HFFc6 (cell line): ENCODE results near the gene PDIA5. TPM values are rescaled to one million over a fixed set of nuclear protein-coding genes. Genes with fewer than 3 reads are reported as not detected.

Experiments
- DNase-seq: peaks from one replicate; pipeline ENCODE4 v3.0.0-alpha.2; 2018
- H3K27ac Mint-ChIP-seq: 2 replicates; pipeline ENCODE4 v1.8.0; 2020; ENCODE audit warnings: mild to moderate bottlenecking, mixed read lengths
- H3K27me3 Mint-ChIP-seq: 2 replicates; pipeline ENCODE4 v1.8.0; 2021; ENCODE audit warnings: mild to moderate bottlenecking, moderate library complexity, mixed read lengths; ENCODE audit not compliant: insufficient read depth
- H3K36me3 Mint-ChIP-seq: 2 replicates; pipeline ENCODE4 v1.8.0; 2021; ENCODE audit warnings: low read depth, mixed read lengths
- H3K4me1 Mint-ChIP-seq: 2 replicates; pipeline ENCODE4 v1.8.0; 2020; ENCODE audit warnings: low read depth, mixed read lengths
- H3K4me3 Mint-ChIP-seq: 2 replicates; pipeline ENCODE4 v1.8.0; 2020; ENCODE audit warnings: mild to moderate bottlenecking, moderate library complexity, mixed read lengths
- H3K9me3 Mint-ChIP-seq: 2 replicates; pipeline ENCODE4 v1.8.0; 2020; ENCODE audit warnings: mild to moderate bottlenecking, mixed read lengths
- CTCF ChIP-seq: fragments of 200-600 bp; sonication (generic); IDR thresholded peaks from 2 replicates; pipeline ENCODE4 v1.5.0; 2021; ENCODE audit warnings: antibody characterized with exemption, mild to moderate bottlenecking
- total RNA-seq, 6 experiments: library from RNA; stranded (reverse); fragmentation: NEBNext Ultra II Directional; extraction: Animal tissue kit (Norgen Biotek cat#: 25700); gene quantifications; 2 replicates in 1 of 6; 3 replicates in 5 of 6; pipeline ENCODE4 v1.2.3, GENCODE V29; 2021

PDIA5 gene
- total RNA-seq, 6 experiments from 2014 or later, result 30.7 to 49.0 (median 38.1) TPM

GRCh38 chr3:123050666-123051065, 16.2 kb upstream of the PDIA5 start:
- no peak overlapping the region for H3K4me3 Mint-ChIP-seq
- peaks cover 21% of the 10 kb centered on the region for H3K27me3 Mint-ChIP-seq
- no peak for DNase-seq
- H3K4me1 Mint-ChIP-seq, result peaks cover 6% of the 10 kb centered on the region; the same call in 1 of the 2 replicates
- no peak for TF ChIP-seq CTCF
- H3K9me3 Mint-ChIP-seq, result no peaks in the 10 kb centered on the region
- no peaks in the 10 kb centered on the region for H3K36me3 Mint-ChIP-seq
- H3K27ac Mint-ChIP-seq, result no peak overlapping the region

DNA sequence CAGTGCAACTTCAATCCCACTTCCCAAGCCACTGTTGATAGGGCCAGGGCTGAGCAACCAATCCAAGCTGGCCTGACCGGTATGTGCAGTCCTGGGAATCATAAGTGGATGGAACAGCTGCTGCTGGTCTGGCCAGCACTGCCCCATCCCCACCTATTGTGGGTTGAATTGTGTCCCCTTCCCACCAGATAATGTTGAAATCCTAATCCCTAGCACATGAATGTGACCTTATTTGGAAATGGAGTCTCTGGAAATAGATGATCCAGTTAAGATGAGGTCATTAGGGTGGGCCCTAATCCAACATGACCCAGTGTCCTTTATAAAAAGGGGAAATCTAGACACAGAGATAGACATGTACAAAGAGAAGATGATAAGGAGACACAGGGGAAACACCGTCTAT, 13.7 kb upstream of the PDIA5 start:
- Mint-ChIP-seq H3K4me3 (no peak overlapping the region), H3K27ac (no peak overlapping the region), H3K36me3 (no peaks in the 10 kb centered on the region), H3K4me1 (no peaks in the 10 kb centered on the region), H3K9me3 (no peaks in the 10 kb centered on the region), H3K27me3 (peaks cover 19% of the 10 kb centered on the region)
- no peak for DNase-seq
- TF ChIP-seq CTCF, result no peak

DNA sequence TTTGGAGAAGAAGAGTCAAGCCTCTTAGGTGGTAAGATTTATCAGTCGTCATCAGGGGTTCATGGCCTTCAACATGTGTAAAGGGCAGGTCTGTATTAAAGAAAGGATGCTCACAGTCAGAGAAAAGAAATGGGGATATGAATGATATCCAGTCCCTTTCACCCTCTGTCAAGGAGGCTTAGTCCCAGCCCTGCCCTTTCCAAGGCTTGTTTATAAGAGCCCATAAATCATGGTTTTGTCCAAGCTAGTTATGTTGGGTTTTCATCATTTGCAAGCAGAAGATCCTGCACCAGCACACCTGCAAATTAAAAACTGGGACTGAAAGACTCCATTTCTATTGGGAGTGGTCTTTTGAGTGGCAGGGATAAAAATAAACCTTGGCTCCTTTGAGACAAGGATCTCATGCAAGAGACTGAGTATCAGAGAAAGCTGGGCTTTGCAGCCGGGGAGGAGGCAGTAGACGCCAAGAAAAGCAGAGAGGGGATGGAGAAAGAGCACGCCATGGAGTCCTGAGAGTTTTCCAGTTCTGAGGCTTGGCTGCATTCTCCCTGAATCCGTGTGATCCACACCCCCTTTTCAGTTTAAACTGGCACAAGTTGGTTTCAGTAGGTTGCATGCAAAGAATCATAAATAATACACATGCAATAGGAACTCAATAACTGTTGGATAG, 12.6 kb upstream of the PDIA5 start:
- H3K27me3 Mint-ChIP-seq, result peaks cover 17% of the 10 kb centered on the region

DNA sequence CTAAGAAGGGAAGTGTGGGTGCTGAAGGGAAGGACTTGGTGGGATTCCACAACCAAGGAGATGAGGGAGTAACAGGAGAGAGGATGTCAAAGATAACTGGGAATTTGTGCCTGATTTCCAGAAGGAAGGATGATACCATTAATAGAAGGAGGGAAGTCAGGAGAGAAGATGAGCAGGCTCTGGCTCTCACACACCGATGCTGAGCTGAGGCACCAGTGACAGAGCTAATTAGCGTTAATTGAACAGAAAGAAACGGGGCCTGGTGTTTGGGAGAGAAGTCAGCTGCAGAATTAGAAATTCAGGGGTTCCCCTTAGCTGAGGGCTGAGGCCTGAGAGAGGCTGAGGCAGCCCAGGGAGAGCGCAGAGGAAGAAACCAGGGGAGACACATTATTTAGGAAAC, 11.9 kb upstream of the PDIA5 start:
- Mint-ChIP-seq H3K4me1 (no peaks in the 10 kb centered on the region), H3K27ac (no peak overlapping the region), H3K9me3 (no peaks in the 10 kb centered on the region), H3K27me3 (peaks cover 16% of the 10 kb centered on the region), H3K4me3 (no peak overlapping the region), H3K36me3 (no peaks in the 10 kb centered on the region)
- TF ChIP-seq CTCF, result no peak
- DNase-seq, result no peak

More for the DNA sequence above, 12.6 kb upstream of the PDIA5 start:
- no peaks in the 10 kb centered on the region for H3K36me3 Mint-ChIP-seq
- no peaks in the 10 kb centered on the region for H3K9me3 Mint-ChIP-seq
- no peaks in the 10 kb centered on the region for H3K4me1 Mint-ChIP-seq
- H3K27ac Mint-ChIP-seq, result no peak overlapping the region
- no peak for TF ChIP-seq CTCF
- no peak for DNase-seq
- no peak overlapping the region for H3K4me3 Mint-ChIP-seq

DNA sequence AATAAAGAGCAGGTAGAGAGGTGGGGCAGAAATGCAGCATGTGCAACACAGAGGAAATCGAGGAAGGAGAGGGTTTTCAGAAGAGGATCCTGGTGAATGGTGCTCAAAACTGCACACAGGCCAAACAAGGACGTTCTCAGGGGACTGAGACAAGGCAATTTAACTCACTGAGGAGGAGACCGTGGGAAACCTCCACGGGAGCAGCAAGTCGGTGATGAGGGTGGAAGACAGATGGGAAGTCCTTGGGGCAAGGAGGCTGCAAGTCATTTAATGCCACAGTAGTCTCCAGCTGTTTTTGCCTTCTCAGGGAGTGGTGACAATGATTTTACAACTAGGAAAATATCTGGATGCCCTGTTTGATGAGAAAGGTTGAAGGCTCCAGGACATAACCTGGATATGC, 11.5 kb upstream of the PDIA5 start:
- Mint-ChIP-seq H3K4me1 (no peaks in the 10 kb centered on the region), H3K9me3 (no peaks in the 10 kb centered on the region), H3K4me3 (no peak overlapping the region), H3K36me3 (no peaks in the 10 kb centered on the region), H3K27me3 (peaks cover 15% of the 10 kb centered on the region), H3K27ac (no peak overlapping the region)
- TF ChIP-seq CTCF, result no peak
- DNase-seq, result no peak

DNA sequence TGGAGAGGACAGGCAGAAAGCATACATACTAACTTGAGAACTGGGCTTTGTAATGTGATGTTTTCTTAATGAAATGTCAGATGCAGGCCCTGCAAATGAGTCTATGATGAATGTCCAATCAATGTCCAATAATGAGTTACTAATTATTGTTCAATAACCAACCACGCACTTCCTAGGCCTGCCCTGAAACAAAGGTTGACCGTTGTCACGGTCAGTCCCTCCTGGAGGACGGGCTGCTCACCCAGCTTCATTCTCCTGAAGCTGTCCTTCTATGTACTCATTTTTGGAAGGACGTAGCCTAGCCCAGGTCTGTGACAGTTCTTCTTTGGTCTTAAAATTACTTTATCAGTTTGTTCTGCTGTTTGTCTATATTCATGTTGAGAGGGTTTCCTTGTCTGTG, 8.3 kb upstream of the PDIA5 start:
- no peaks in the 10 kb centered on the region for H3K9me3 Mint-ChIP-seq
- no peak for DNase-seq
- no peak for TF ChIP-seq CTCF
- H3K36me3 Mint-ChIP-seq, result no peaks in the 10 kb centered on the region
- peaks cover 23% of the 10 kb centered on the region for H3K27me3 Mint-ChIP-seq
- no peak overlapping the region for H3K4me3 Mint-ChIP-seq
- no peak overlapping the region for H3K27ac Mint-ChIP-seq
- H3K4me1 Mint-ChIP-seq, result no peaks in the 10 kb centered on the region
